Fibroblast of lung (primary cell): ENCODE measurements around the gene DENND1A. TPM values are rescaled to one million over a fixed set of nuclear protein-coding genes. Genes with fewer than 3 reads are reported as not detected.
A peak's percentile ranks its signal among the peaks of the same experiment; 100 is the strongest.

Source experiments
- DNase-seq, 2 donors: peaks; one replicate each; pipeline versions ENCODE4 v3.0.0 to v3.0.0-alpha.2; 2010; ENCODE audit warnings: low read depth in 2 of 2
- H2AFZ ChIP-seq: 2 replicates; pipeline ENCODE4 v1.5.1; 2012; ENCODE audit warnings: low read length, control low read depth, inconsistent platforms
- H3K27ac ChIP-seq: 2 replicates; pipeline ENCODE4 v1.5.1; 2011; ENCODE audit warnings: low read length, control low read depth; ENCODE audit not compliant: insufficient read depth
- H3K27me3 ChIP-seq: 2 replicates; pipeline ENCODE4 v1.5.1; 2011; ENCODE audit warnings: mild to moderate bottlenecking, low read length; ENCODE audit not compliant: control insufficient read depth, insufficient read depth
- H3K36me3 ChIP-seq: 2 replicates; pipeline ENCODE4 v1.5.1; 2011; ENCODE audit warnings: low read length; ENCODE audit not compliant: control insufficient read depth, insufficient read depth
- H3K4me1 ChIP-seq: 2 replicates; pipeline ENCODE4 v1.5.1; 2011; ENCODE audit warnings: low read length; ENCODE audit not compliant: control insufficient read depth, insufficient read depth; ENCODE audit errors: extremely low read depth
- H3K4me2 ChIP-seq: 2 replicates; pipeline ENCODE4 v1.5.1; 2011; ENCODE audit warnings: low read length, control low read depth; ENCODE audit not compliant: insufficient read depth; ENCODE audit errors: extremely low read depth
- H3K4me3 ChIP-seq, 4 experiments: fragments of 200-600 bp in 1 of 4; sonication (generic) in 1 of 4; replicated peaks in 1 of 4; 2 replicates each; pipeline ENCODE4 v1.5.1; 2011 to 2016; ENCODE audit warnings: low read length in 4 of 4, low read depth in 3 of 4, mild to moderate bottlenecking in 3 of 4, control low read depth in 2 of 4, inconsistent platforms in 1 of 4, mixed read lengths in 1 of 4; ENCODE audit not compliant: insufficient read depth in 1 of 4; ENCODE audit errors: control extremely low read depth in 1 of 4
- H3K79me2 ChIP-seq: 2 replicates; pipeline ENCODE4 v1.5.1; 2012; ENCODE audit warnings: mild to moderate bottlenecking, low read length, inconsistent platforms; ENCODE audit not compliant: control insufficient read depth, insufficient read depth
- H3K9ac ChIP-seq: 2 replicates; pipeline ENCODE4 v1.5.1; 2011; ENCODE audit warnings: mild to moderate bottlenecking, low read length, control low read depth; ENCODE audit not compliant: insufficient read depth
- H3K9me3 ChIP-seq: 2 replicates; pipeline ENCODE4 v1.5.1; 2012; ENCODE audit warnings: low read depth, low read length; ENCODE audit not compliant: control insufficient read depth, insufficient read depth
- H4K20me1 ChIP-seq: 2 replicates; pipeline ENCODE4 v1.5.1; 2011; ENCODE audit warnings: low read length; ENCODE audit not compliant: control insufficient read depth, insufficient read depth; ENCODE audit errors: extremely low read depth
- EZH2 ChIP-seq: IDR thresholded peaks from 2 replicates; pipeline ENCODE4 v1.5.1; 2012; ENCODE audit warnings: low read length, control low read depth, mild to moderate bottlenecking; ENCODE audit errors: missing control alignments
- polyA plus RNA-seq, 2 donors: library from polyadenylated mRNA; depleted of rRNA in 1 of 2; stranded (reverse) in 1 of 2; unstranded in 1 of 2; fragments of >200 nt; gene quantifications; 2 replicates each; pipeline ENCODE4 v1.2.1, GENCODE V29; 2011 to 2012; ENCODE audit warnings: missing spikeins in 1 of 2
- total RNA-seq: library from RNA; depleted of rRNA; stranded (reverse); fragments of >200 nt; gene quantifications from 2 replicates; pipeline ENCODE4 v1.2.1, GENCODE V29; 2014
- TF ChIP-seq, protein P1 (sequence below), 2 donors: IDR thresholded peaks in 1 of 2; conservative IDR thresholded peaks in 1 of 2; 1 replicate in 1 of 2; 2 replicates in 1 of 2; pipeline ENCODE4 v1.5.1; 2011 to 2012; ENCODE audit warnings: low read length in 2 of 2, control low read depth in 1 of 2, inconsistent platforms in 1 of 2, low read depth in 1 of 2, mild to moderate bottlenecking in 1 of 2

DENND1A gene
- total and polyA plus RNA-seq, 2 donors (not counting 1 experiment from before 2014, with no cell fraction given), result 13.0 to 18.3 TPM

DNA sequence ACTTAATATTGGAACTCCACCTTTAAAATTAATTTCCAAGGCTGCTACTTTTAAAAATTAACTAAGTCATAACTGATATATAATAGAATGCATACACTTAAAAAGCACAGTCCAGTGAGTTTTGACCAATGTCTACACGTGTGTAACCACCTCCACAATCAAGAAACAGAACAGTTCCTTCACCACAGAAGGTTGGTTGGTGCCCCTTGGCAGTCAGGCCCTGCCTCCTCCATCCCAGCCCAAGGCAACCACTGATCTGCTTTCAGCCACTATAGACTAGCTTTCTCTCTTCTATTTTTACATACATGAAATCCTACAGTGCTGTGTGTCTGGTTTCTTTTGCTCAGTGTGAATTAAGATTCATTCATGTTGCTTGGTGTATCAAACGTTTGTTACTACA is 358.7 kb downstream of the DENND1A start:
- no peaks in the 10 kb centered on the region for H4K20me1 ChIP-seq
- H3K4me1 ChIP-seq, result peaks cover 2% of the 10 kb centered on the region
- no peak overlapping the region for H3K27ac ChIP-seq
- H3K4me3 ChIP-seq, result no peak overlapping the region
- TF ChIP-seq EZH2, result no peak
- TF ChIP-seq, protein P1, sequence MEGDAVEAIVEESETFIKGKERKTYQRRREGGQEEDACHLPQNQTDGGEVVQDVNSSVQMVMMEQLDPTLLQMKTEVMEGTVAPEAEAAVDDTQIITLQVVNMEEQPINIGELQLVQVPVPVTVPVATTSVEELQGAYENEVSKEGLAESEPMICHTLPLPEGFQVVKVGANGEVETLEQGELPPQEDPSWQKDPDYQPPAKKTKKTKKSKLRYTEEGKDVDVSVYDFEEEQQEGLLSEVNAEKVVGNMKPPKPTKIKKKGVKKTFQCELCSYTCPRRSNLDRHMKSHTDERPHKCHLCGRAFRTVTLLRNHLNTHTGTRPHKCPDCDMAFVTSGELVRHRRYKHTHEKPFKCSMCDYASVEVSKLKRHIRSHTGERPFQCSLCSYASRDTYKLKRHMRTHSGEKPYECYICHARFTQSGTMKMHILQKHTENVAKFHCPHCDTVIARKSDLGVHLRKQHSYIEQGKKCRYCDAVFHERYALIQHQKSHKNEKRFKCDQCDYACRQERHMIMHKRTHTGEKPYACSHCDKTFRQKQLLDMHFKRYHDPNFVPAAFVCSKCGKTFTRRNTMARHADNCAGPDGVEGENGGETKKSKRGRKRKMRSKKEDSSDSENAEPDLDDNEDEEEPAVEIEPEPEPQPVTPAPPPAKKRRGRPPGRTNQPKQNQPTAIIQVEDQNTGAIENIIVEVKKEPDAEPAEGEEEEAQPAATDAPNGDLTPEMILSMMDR (conservative IDR thresholded peaks at IDR 0.05 in 1 of 2, IDR thresholded peaks at IDR 0.05 in 1 of 2; ENCODE audit: low read depth in 1 of 2, low read length in 2 of 2), result no peak
- H3K4me2 ChIP-seq, result no peak overlapping the region
- no peaks in the 10 kb centered on the region for H3K27me3 ChIP-seq
- no peaks in the 10 kb centered on the region for H3K36me3 ChIP-seq
- no peaks in the 10 kb centered on the region for H3K79me2 ChIP-seq
- no peaks in the 10 kb centered on the region for H3K9me3 ChIP-seq
- no peak for DNase-seq
- H2AFZ ChIP-seq, result no peak overlapping the region
- no peak overlapping the region for H3K9ac ChIP-seq

DNA sequence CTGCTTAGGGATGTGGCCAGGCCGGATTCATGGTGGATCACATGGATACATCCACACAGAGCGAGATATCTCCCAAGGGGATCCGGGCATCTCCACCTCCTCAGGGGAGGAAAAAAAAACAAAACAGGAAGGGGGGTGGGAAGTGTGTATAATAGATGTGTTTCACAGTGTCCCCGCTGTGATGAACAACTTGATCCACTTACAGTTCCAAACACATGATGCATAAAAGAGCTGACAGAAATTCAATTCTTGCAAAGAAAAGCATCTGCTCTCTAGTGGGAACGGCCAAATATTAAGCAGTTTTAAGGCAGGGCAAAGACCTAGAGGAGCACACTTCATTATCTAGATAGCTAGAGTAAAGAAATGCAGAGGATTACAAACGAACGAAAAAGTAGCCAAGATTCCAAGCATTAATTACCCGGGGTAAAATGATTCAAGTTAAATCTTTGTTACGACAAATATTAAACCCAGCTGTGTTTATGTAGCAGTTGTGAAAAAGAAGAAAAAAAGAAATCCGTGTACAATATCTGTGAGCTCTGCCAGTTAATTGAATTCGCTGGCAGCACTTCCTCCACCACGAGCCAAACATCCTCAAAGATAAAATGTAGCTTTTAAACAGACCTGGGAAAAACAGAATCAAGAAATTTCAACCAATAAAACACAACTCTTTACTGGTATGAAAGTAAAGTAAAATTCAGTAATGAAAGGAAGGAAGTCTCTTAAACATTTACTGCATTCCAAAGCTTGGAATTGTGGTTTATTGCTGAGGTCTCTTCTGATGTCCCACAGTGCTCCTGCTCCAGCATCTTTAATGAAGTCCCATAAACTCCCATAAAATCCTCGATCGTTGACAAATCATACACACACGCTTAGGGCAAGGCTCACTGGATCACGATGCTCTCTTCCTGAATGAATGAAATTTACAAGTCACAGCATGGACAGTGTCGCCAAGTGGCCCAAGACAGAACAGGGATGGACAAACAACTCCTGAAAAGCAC is 360.9 kb downstream of the DENND1A start:
- Histone ChIP-seq H3K4me2 (peak overlapping the region; percentile 9), H4K20me1 (no peaks in the 10 kb centered on the region), H3K4me1 (peaks cover 2% of the 10 kb centered on the region), H3K4me3 (peak overlapping the region in 1 of 4 experiments; percentile 2), H3K27ac (no peak overlapping the region), H3K79me2 (no peaks in the 10 kb centered on the region), H3K9me3 (no peaks in the 10 kb centered on the region), H3K27me3 (no peaks in the 10 kb centered on the region), H3K9ac (no peak overlapping the region), H3K36me3 (no peaks in the 10 kb centered on the region), H2AFZ (no peak overlapping the region)
- DNase-seq, result peak; percentile 60 to 69
- TF ChIP-seq, protein P1 (conservative IDR thresholded peaks at IDR 0.05 in 1 of 2, IDR thresholded peaks at IDR 0.05 in 1 of 2; ENCODE audit: low read depth in 1 of 2, low read length in 2 of 2), result no peak
- no peak for TF ChIP-seq EZH2

DNA sequence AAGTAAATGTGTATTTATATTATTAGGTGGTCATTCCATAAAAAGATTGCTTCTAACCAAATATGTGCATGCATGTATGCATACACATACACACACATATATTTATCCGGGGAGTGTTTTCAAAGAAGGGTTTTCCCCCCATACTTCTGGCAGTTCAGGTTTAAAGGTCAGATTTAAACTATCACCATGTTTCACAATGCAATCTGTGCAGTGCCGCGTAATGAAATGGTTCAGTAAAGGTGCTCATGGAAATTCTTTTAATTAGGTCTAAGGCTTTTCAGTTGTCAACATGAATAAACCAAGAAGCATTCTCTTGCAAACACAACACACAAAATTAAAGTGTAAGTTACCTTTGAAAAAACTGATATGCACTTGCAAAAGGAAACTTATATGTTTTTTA is 362.9 kb downstream of the DENND1A start:
- H3K27ac ChIP-seq, result no peak overlapping the region
- no peak overlapping the region for H2AFZ ChIP-seq
- H3K79me2 ChIP-seq, result no peaks in the 10 kb centered on the region
- TF ChIP-seq, protein P1 (conservative IDR thresholded peaks at IDR 0.05 in 1 of 2, IDR thresholded peaks at IDR 0.05 in 1 of 2; ENCODE audit: low read depth in 1 of 2, low read length in 2 of 2), result no peak
- no peak for TF ChIP-seq EZH2
- no peaks in the 10 kb centered on the region for H4K20me1 ChIP-seq
- no peak for DNase-seq
- H3K9me3 ChIP-seq, result no peaks in the 10 kb centered on the region
- H3K9ac ChIP-seq, result no peak overlapping the region
- peaks cover 2% of the 10 kb centered on the region for H3K4me1 ChIP-seq
- H3K4me2 ChIP-seq, result no peak overlapping the region
- no peaks in the 10 kb centered on the region for H3K36me3 ChIP-seq
- H3K27me3 ChIP-seq, result no peaks in the 10 kb centered on the region
- H3K4me3 ChIP-seq, result no peak overlapping the region
